GM21576 (cell line): ENCODE measurements around the gene DNM3.

ENCODE experiments used
- ATAC-seq: cut with Tn5 transposase; IDR thresholded peaks from one replicate; pipeline ENCODE4 v1.9.1; 2021; ENCODE audit warnings: mild to moderate bottlenecking, moderate library complexity; ENCODE audit not compliant: unreplicated experiment

DNM3 gene

DNA sequence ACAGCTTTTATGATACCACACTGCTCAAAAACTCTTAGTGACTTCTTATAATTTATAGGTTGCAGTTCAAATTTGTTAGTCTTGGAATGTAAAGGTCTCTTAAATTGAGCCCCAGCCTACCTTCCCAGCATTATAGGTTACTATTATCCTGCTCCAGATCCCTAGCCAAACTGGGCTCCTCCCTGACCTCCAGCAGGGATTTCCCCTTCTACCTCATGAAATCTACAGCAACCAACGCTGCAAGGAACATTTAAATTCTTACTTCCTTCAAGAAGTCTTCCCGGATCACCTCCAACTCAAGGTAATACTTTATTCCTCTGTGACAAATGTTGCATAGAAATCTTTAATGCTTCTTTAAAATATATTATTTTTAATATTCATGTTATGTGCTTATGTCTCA lies 324.1 kb downstream of the DNM3 start:
- ATAC-seq: no peak

DNA sequence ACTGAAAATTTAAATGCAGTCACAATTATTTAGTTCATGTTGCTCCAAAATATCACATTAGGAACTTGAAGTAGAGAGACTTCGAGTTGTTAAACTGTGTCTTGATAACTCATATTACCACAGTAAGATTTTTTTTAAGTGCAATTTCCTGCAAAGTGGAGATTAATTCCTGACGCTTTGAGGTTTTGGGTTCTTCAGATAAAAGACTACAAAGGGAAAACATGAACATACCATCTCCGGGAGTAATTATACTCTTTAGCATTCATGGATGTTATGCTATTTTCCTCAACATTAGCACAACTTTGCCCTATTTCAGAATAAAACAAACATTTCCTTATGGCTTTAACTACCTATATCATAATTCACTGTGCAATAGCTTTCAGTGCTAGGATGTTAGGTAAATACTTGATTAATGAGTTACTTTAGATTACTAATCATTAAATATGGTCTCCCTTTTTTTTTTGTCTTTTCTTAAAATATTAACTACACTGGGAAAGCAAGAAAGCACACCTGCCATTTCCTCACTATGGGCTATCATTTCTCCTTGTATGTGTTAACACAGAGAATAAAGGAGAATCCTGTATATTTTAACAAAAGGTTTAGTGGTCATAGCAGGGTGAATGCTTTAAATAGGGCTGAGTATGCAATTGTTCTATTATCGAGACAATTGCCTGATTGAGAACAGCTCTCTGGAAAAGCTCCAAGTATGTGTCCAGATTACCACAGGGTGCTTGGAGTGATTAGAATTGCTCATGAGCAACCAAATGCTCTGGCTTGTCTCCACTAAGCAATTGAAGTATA lies 326.7 kb downstream of the DNM3 start:
- ATAC-seq: no peak

DNA sequence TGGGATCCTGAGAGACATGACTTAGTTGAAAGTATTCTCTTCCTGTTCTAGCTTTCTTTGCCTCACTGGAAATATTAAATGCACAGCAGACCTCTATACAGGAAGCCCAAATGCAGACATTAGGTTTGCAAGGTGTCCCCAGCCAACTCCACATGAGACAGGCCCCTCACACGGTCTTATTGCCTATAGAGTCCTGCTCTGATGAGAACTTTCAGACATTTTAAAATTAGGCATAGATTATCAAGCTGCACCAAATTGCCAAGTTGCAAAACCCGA lies 327.2 kb downstream of the DNM3 start:
- no peak for ATAC-seq

DNA sequence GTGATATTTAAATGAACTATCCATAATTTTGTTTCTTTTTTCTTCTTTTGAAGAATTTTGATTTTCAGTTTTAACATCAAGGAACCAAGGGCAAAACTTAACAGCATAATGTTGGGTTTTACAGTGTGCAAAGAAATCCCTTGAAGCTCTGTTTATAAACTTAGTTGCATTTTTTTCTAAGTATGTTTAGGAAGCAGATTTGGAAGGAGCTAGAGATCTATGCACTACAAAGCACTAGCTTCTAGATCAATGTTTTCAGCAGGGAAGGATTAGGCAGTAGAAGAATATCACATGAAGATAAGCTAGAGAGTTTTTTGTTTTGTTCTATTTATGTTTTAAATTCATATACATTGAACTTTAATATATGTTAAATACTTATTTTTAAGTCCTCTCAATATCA lies 328.5 kb downstream of the DNM3 start:
- no peak for ATAC-seq

DNA sequence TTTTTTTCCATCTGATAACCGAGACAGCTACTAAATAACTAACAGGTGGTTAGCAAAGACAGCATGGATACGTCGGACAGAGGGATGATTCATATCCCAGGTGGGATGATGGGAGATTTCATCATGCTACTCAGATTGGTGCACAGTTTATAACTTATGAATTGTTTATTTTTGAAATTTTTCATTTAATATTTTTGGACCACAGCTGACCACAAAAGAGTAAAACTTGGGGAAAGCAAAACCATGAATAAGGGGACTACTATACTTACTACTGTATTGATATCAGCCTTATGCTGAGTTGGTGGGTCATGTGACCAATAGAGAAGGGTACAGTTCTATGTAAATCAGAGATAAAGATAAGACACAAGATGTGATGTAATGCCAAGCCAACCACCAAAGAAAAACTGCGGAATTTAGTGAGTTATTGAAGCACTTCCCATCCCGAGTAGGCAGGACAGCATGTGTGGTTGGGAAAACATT lies 331.1 kb downstream of the DNM3 start:
- no peak for ATAC-seq

DNA sequence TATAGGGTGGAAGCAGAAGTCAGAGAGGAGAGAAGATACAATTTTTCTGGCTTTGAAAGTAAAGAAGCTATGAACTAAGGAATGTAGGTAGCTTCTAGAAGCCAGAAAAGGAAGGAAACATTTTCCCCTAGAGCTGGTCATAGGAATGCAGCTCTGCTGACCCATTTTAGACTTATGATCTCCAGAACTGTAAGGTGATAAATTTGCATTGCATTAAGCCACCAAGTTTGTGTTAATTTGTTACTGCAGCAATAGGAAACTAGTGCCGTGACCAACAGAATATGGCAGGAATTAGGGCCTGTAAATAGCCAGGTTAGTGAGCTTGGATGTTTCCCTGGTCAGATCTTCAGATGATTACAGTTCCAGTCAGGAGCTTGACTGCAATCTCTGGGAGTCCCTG lies 334.9 kb downstream of the DNM3 start:
- no peak for ATAC-seq

DNA sequence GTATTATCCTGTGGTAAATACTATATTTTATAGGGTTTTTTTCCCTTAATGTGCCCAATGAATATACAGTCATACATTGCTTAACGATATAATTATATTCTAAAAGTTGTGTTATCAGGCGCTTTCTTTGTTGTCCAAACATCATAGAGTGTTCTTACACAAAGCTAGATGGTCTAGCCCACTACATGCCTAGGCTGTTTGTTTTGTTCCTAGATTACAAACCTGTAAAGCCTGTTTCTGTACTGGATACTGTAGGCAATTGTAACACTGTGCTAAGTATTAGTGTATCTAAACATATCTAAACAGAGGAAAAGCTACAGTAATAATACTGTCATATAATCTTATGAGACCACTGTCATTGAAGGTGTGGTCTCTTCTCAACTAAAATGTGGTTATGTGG lies 336.6 kb downstream of the DNM3 start:
- ATAC-seq: no peak

DNA sequence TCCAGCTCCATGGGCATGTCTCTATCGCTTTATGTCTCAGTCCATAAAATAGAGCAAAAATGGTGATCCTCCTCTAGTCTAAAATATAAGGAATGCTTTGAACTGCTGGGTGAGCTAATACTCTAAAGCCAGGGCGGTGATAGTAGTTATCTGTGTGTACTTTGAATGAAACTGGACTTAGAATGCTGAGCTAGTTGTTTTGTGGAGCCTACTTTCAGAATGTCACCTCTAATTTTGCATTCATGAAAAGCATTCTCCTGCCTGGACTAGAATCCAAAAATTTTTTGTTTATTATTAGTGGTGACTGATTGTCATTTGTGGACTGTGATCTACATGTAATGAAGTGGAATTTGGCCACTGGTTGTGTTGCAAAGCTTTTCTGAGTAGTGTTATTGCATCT lies 337.6 kb downstream of the DNM3 start:
- ATAC-seq: no peak

DNA sequence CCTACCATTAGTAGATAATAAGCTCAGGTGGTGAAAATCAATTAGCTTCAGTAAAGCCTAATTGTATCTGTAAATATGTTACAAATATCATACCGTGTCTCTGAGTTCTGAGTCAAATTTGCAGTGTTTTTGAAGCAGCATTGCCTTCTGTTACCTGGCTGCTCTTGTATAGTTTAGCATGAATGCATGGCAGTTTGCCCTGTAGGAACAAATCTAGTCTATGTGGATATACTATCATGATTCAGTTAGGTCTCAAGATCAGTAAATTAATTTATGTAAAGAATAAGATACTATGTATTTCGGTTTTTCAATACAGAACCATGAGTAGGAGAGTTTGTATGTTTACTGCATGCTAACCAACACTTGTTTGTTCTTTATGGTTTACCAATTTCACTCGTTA lies 338.6 kb downstream of the DNM3 start:
- ATAC-seq: no peak

DNA sequence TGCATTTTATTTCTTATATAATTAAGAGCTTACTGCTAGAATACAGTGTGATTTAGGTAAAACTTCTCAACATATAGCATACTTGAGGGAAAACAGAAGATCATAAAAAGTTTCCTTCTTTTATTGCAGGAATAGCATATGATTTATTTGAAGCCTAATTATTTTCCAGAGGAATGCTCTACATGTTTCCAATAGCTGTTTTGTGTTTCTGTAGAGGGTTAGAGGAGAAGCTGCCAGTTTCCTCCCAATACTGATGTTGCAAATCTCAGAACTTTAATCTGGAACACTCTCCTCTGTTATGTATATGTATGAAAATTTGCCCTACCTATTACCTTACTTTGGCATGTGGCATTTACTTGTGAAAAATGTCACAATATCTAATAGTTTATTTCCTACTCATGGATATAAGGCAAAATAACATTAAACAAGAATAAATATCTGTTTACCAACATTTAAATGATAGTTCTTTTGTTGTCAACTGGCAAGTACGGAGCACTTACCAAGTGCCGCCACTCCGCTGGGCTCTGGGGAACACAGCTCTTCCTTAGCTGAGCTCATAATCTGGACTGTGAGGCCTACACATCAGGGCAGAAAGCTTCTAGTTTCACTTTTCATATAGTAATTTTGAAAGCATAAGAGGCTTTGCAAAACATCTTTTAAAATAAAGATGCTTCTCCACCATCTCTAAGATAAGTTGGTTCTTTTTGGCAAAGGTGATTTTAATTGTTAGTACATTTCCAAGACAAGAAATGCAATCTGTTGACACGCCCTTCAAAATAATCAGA lies 339.4 kb downstream of the DNM3 start:
- ATAC-seq: peak; percentile 47

DNA sequence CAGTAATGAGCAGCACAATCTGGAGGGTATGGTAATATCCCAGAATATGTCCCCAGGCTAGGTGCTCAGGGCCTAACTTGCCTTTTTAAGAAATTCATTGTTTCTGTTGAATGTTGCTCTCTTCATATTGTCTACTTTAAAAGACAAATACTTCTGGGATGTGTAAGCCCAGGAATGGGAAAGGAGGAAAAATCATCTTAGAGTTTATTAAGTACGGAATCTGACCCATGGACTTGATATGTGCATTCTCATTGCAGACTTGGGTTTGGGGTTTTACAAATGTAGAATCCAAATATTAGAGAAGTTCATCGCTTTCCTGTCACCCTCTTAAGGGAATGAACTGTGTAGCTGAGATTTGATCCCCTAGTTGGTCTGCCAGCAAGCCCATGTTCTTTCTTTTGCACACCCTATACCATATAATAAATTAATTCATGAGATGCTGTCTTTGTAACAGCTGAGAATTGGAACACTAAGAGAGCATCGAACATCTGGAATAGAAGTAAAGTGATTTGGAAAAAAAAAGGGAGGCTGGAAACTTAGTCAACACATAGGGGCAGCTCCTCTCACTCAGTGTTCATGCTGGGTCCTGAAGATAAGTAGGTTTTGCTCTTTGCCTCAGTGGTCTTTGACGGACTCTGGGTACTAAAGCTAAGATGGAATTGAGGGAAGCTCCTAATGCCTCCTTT lies 343.4 kb downstream of the DNM3 start:
- ATAC-seq: no peak

DNA sequence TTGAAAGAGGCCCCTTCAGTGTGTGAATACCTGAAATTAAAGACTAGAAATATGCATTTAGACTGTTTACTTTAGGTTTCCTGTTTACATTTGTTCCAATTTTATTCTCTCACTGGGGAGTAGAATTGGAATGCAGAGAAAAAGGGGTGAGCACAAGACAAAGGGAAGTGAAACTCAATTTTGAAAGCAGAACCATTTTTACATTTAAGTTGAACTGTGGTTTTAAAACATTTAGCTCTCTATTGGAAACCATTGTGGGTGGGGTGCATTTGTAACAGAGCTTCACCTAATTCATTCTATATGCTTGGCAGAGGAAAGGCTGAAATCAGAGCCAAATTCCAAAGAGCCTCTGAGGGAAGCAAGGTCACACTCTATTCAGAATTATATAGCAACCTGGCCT lies 343.9 kb downstream of the DNM3 start:
- ATAC-seq: peak; percentile 64

DNA sequence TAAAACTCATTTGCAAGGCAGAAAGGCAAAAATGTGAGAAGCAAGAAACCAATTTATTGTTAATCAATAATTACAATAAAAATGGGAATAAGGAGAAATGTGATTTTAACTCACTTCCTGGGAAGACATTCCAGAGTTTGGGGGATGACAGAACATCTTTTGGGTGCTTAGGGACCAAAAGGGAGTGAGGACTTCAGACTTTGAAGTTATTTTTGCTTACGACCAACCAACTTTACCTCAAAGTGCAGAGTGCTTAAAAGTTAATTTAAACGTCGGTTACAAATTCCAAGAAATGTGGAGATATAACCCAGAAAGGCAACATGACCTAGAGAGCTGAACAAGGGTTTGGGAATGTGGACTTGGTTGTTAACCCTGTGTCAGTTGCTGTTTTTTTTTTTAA lies 344.7 kb downstream of the DNM3 start:
- ATAC-seq: no peak

DNA sequence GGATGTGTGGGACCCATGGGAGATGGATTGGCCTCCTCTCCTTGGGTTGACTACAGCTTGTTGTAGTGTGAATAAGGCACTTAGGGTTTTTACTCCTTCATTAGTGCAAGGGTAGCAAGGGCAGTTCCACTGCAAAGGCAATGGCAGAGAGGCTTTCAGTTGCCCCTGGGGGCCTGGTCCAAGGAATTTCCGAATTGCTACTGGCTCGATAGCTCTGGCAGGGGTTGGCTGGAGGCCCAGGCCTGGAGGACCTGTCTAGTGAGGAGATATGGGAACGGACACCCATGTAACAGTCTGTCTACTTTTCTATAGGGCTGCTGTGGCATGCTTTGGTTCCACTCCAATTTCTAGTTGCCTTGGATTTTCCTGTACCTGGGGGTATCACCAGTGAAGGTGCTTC lies 360.3 kb downstream of the DNM3 start:
- ATAC-seq: no peak

DNA sequence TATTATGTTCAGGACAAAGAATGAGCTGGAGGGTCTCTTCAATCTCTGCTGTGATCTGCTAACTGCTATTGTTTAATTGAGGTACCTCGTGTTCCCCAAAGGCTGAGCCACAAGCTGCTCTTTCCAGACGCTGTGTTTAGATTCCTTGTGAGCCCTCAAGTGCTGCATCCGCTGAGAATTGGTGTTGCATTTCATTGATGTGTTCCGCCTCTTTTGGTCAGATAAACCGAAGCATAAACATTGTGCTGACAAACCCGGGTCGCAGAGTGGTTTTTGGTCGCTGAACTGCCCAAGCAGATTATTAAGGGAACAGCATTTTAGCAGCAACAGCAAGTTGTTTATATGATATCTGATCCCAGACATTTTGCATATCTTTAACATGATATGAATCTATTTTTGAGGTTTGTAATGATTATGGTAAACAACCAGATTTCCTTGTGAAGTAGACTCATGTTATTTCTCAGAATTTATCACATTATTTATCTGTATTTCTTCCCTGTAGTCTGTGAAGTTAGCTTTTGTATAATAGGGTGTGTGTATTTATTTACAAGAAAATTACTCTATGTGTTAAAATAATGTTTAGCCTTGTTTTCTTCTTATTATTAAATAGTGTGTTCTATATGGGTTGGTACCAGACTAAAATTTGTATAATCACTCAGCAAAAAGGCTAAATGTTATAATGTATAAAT lies 362.0 kb downstream of the DNM3 start:
- ATAC-seq: no peak

DNA sequence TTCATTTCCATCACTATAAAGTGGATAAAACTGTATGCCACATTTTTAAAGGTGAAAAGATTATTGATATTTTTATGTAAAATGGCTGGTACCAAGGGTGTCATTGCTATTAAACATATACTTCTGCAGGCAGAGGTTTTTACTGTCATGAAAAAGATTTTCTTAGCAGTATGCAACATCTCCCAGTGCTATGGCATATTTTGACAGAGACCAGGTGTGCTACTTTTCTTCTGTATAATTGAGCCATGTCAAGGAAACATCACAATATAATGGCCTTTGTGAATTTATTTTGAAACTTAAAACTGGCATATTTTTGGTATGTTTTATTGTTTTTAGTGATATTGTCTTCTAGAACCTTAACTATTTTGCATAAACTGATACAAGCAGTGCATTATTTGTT lies 362.6 kb downstream of the DNM3 start:
- no peak for ATAC-seq

DNA sequence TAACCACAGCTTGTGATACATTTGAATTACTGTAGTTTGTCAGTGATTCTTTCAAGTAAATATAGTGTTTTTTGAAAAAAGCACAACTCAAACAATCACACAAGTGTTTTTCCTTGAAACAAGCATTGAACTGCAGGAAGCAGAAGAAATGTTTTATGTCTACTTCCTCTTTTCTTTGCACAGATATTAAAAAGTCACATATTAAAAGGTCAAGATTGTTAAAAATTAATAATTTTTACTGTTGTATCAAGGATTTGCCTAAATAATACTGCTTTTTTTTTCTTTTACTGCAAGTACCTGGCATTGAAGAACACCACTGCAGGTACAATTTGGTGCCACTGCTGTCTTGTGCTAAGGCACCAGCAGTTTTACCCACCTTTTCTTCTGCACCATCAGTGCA lies 365.0 kb downstream of the DNM3 start:
- no peak for ATAC-seq

DNA sequence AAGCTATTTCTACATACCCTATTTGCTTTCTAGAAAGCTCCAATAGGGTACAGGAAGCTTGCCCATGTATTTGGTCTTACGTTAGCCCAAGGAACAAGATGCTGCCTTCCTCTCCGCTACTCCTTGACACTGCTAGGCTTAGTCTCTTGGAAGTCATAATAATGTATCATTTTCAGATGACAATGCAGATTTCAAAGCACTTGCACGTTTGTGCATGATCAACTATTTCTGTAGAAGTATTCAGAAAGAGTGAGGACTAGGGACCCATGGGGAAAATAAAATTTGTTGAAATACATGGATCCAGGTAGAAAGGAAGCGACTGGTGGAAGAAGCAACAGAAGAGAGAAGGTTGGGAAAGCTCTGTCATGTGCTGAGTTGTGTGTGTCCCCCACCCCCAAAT lies 367.3 kb downstream of the DNM3 start:
- ATAC-seq: no peak

DNA sequence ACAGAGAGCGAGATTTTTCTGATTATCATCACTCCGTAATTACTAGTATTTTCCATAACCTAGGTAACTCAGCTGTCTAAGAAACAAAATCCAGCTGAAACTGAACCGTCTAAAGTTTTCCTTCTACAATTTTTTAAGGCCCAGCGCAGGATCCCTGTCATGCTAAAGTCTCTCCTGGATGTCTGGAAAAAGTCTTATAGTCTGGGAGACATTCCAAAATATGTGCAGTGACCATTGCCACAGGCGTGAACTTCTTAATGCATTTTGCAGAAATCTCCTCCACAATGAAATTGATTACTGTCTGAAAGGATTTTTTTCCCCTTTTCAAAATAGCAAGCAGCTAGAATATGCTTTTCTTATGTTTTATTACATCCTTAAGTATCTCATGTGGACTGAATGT lies 369.9 kb downstream of the DNM3 start:
- ATAC-seq: no peak

DNA sequence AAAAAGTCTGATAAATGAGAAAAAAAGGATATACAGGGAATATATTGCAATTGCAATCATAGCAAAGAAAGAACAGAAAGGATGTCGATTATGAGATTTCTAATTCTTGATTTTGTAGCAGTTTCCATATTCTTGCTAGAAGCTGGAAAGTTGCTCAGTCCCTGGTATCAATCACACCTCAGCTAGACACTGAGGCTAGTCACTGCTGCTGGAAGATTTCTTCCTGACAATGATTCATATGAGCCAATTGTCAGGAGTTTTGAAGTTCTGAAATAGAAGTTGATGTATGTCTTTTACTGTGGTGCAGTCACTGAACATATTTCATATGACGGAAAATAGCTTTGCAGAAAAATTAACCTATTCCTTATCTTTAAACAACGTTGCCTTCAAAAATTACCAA lies 370.8 kb downstream of the DNM3 start:
- no peak for ATAC-seq

DNA sequence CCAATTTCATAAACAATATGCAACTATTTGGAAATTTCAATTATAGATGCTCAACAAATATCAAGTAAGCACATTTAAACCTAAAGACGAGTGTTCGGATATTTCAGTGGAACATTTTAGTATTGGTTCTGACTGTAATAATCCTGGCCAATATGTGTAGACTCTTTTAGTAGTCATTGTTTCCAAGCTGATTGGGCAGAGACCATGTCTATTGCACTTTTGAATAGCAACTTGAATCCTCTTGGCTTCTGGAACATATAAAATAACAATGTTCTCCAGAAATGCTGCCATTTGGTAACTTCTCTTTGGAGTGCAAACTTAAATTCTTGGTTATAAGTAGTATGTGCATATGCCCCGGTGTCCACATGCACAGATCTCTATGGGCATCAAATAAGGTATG lies 373.7 kb downstream of the DNM3 start:
- no peak for ATAC-seq
